Gastrocnemius medialis (tissue), 4 donors: Measurements from ENCODE around the gene UNK. TPM values are rescaled to one million over a fixed set of nuclear protein-coding genes. Genes with fewer than 3 reads are reported as not detected.
A peak's percentile ranks its signal among the peaks of the same experiment; 100 is the strongest.

Experiments
- ATAC-seq, 2 donors: fragments of 150-250 bp; one replicate each; pipeline ENCODE4 v1.9.1; 2016
- DNase-seq, 2 donors: peaks; one replicate each; pipeline ENCODE4 v3.0.0-alpha.2; 2019
- H3K27ac ChIP-seq, 4 donors: fragments of 200-600 bp; sonication (generic); 1 replicate in 1 of 4; 2 replicates in 3 of 4; pipeline ENCODE4 v1.5.1; 2016 to 2018; ENCODE audit warnings: mild to moderate bottlenecking in 2 of 4, moderate library complexity in 1 of 4
- H3K27me3 ChIP-seq, 3 donors: fragments of 200-600 bp; sonication (generic) in 2 of 3; 1 replicate in 1 of 3; 2 replicates in 2 of 3; pipeline versions ENCODE4 v1.5.1 to v1.6.0; 2016 to 2019; ENCODE audit warnings: mild to moderate bottlenecking in 1 of 3, moderate library complexity in 1 of 3
- H3K36me3 ChIP-seq, 2 donors: fragments of 200-600 bp; sonication (generic) in 1 of 2; one replicate each; pipeline ENCODE4 v1.5.1; 2017 to 2018
- H3K4me1 ChIP-seq, 2 donors: fragments of 200-600 bp; sonication (generic) in 1 of 2; one replicate each; pipeline ENCODE4 v1.5.1; 2016 to 2017; ENCODE audit warnings: mild to moderate bottlenecking in 2 of 2
- H3K4me3 ChIP-seq, 4 donors: fragments of 200-600 bp; sonication (generic) in 3 of 4; 1 replicate in 1 of 4; 2 replicates in 3 of 4; pipeline ENCODE4 v1.5.1; 2016 to 2019; ENCODE audit warnings: mild to moderate bottlenecking in 2 of 4
- H3K9me3 ChIP-seq, 3 donors: fragments of 200-600 bp; sonication (generic) in 2 of 3; 1 replicate in 1 of 3; 2 replicates in 2 of 3; pipeline ENCODE4 v1.5.1; 2016 to 2019
- POLR2A ChIP-seq, 2 donors: fragments of 450-650 bp; IDR thresholded peaks; one replicate each; pipeline ENCODE4 v1.6.1; 2017; ENCODE audit warnings: antibody characterized with exemption in 2 of 2, mild to moderate bottlenecking in 2 of 2, moderate library complexity in 2 of 2
- in situ Hi-C, 4 donors: fragments of 200-750 bp; cut with MboI; loops; one replicate each; pipeline versions ENCODE4 v1.15.0 to v1.8.0; 2017; ENCODE audit warnings: low sequenced_read_pairs in 4 of 4
- intact Hi-C: fragments of 100-400 bp; cut with DNase I; formaldehyde crosslinking; loops from one replicate; pipeline ENCODE4 v1.15.1; 2023; ENCODE audit warnings: low total_unique reads
- total RNA-seq, 4 donors: library from RNA; depleted of rRNA; stranded (reverse); fragments of >200 nt; gene quantifications; one replicate each; pipeline versions ENCODE4 v1.1.0 to v1.2.3, GENCODE V29; 2016
- TF ChIP-seq, protein P1 (sequence below), 5 experiments: fragments of 450-650 bp in 3 of 5; fragments of 200-600 bp in 2 of 5; sonication (generic) in 2 of 5; IDR thresholded peaks in 4 of 5; conservative IDR thresholded peaks in 1 of 5; 1 replicate in 4 of 5; 2 replicates in 1 of 5; pipeline ENCODE4 v1.5.1; 2016 to 2019; ENCODE audit warnings: antibody characterized with exemption in 5 of 5, mild to moderate bottlenecking in 3 of 5, moderate library complexity in 3 of 5

UNK gene
- total RNA-seq, 4 donors from 2014 or later: 10.4 to 19.2 (median 13.1) TPM

DNA sequence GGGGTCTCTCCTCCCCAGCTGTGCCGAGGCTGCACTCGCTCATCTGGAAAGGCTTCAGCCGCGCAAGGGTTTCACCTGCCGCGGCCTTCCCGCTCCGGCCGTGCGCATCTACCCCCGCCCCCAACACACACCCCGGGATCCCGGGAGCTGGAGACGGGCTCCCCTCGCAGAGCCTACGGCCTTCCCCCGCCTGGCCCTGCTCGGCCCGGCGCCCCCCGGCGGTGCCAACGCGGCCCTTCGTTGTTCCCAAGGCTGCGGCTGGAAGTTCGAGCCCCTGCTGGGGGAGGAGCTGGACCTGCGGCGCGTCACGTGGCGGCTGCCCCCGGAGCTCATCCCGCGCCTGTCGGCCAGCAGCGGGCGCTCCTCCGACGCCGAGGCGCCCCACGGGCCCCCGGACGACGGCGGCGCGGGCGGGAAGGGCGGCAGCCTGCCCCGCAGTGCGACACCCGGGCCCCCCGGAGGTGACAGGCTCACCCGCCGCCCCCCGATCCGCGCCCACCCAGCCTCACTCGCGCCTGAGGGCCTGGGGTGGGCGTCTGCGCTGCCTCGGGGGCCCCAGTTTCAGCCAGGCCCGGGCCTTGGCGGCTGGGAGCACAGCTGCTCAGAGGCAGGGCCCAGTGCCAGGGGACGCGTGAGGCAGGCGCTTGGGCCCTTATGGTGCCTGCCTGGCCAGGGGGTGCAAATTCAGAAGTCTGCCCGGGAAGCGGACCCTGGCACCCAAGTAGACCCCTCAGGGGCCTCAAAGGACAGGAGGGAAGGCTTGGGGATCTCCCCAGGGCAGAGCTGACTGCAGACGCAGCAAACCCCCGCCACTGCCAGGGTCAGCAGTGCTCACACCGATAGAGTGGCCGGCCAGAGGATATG, 30.9 kb upstream of the UNK start:
- DNase-seq (peak in 1 of 2 donors; percentile 48), ATAC-seq (peak; percentile 64 to 76)
- no peaks in the 10 kb centered on the region for H3K36me3 ChIP-seq
- no peaks in the 10 kb centered on the region for H3K27me3 ChIP-seq
- intact Hi-C loops (no loop called here), in situ Hi-C loops (loop anchor here in 2 of 4 donors (5.0 to 25.0 kb wide), 2 partner anchors 81 to 134 kb away; partner anchors contain the start of genes TRIM47 (in 1 of the 2) and TRIM65 (in 1 of the 2))
- H3K9me3 ChIP-seq: no peaks in the 10 kb centered on the region
- peak overlapping the region in 1 of 4 donors; percentile 12 for H3K27ac ChIP-seq
- peak overlapping the region; percentile 56 to 71 (median 57) for H3K4me3 ChIP-seq
- TF ChIP-seq, protein P1, sequence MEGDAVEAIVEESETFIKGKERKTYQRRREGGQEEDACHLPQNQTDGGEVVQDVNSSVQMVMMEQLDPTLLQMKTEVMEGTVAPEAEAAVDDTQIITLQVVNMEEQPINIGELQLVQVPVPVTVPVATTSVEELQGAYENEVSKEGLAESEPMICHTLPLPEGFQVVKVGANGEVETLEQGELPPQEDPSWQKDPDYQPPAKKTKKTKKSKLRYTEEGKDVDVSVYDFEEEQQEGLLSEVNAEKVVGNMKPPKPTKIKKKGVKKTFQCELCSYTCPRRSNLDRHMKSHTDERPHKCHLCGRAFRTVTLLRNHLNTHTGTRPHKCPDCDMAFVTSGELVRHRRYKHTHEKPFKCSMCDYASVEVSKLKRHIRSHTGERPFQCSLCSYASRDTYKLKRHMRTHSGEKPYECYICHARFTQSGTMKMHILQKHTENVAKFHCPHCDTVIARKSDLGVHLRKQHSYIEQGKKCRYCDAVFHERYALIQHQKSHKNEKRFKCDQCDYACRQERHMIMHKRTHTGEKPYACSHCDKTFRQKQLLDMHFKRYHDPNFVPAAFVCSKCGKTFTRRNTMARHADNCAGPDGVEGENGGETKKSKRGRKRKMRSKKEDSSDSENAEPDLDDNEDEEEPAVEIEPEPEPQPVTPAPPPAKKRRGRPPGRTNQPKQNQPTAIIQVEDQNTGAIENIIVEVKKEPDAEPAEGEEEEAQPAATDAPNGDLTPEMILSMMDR (IDR thresholded peaks at IDR 0.05 in 4 of 5, conservative IDR thresholded peaks at IDR 0.05 in 1 of 5): peak; percentile 22 to 72 (median 55)
- no peak for TF ChIP-seq POLR2A (IDR thresholded peaks at IDR 0.05)
- peaks cover 13 to 15% of the 10 kb centered on the region in 2 donors for H3K4me1 ChIP-seq

DNA sequence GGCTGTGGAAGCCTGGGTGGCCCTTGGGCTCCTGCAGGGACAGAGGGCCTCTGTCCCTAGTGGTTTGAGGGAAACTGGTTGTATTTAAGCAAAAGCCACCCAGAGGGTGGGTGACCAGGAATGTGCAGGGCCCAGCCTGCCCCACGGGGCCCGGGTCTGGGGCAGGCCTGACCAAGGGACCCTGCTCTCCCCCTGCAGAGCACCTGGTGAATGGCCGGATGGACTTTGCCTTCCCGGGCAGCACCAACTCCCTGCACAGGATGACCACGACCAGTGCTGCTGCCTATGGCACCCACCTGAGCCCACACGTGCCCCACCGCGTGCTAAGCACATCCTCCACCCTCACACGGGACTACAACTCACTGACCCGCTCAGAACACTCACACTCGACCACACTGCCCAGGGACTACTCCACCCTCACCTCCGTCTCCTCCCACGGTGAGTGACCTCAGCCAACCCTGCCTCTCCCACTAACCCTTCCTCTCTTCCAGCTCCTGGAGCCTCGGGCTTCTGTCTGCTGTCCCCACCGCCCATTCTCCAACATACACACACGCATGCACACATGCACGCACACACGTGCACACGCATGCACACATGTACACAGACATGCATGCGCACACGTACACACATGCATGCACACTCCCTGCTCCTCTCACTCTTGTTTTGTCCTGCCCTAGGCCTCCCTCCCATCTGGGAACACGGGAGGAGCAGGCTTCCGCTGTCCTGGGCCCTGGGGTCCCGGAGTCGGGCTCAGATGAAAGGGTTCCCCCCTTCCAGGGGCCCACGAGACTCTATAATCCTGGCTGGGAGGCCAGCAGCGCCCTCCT, 30.0 kb upstream of the UNK start:
- Histone ChIP-seq H3K9me3 (no peaks in the 10 kb centered on the region), H3K27me3 (no peaks in the 10 kb centered on the region), H3K27ac (peak overlapping the region in 1 of 4 donors; percentile 11), H3K4me3 (peak overlapping the region in 1 of 4 donors; percentile 57), H3K4me1 (peaks cover 11 to 14% of the 10 kb centered on the region in 2 donors), H3K36me3 (no peaks in the 10 kb centered on the region)
- intact Hi-C loops (no loop called here), in situ Hi-C loops (loop anchor here in 2 of 4 donors (5.0 to 25.0 kb wide), 2 partner anchors 82 to 133 kb away; partner anchors contain the start of genes TRIM47 (in 1 of the 2) and TRIM65 (in 1 of the 2))
- DNase-seq (no peak), ATAC-seq (no peak)
- TF ChIP-seq POLR2A (IDR thresholded peaks at IDR 0.05): no peak
- TF ChIP-seq, protein P1 (IDR thresholded peaks at IDR 0.05 in 4 of 5, conservative IDR thresholded peaks at IDR 0.05 in 1 of 5): no peak

DNA sequence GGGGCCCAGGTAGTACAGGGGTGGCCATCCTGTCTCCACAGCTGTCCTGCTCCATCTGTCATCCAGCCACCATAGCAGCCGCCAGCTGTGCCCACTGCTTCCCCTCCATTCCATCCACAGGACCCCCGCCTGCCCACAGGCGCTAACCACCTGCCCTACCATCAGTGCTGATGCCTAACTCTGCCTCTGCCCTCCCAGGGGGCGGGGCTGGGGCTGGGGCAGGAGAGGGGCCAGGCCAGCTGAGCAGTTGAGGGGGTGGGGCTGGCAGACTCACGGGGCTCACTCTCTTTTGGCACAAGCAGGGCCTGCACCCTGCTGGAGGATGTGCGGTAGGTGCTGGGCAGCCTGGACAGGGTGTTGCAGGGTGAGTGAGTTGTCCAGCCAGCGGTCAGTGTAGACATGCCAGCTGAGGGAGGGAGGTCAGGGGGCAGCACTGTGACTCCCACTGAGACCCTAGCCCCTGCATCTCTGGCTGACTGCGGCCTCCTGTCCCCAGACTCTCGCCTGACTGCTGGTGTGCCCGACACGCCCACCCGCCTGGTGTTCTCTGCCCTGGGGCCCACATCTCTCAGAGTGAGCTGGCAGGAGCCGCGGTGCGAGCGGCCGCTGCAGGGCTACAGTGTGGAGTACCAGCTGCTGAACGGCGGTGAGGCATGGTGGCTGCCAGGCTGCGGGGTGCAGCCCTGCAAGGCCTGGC, 29.3 kb upstream of the UNK start:
- Histone ChIP-seq H3K4me1 (peaks cover 6 to 9% of the 10 kb centered on the region in 2 donors), H3K4me3 (no peak overlapping the region), H3K36me3 (no peaks in the 10 kb centered on the region), H3K9me3 (no peaks in the 10 kb centered on the region), H3K27ac (no peak overlapping the region), H3K27me3 (no peaks in the 10 kb centered on the region)
- no peak for DNase-seq
- ATAC-seq: no peak
- intact Hi-C loops (no loop called here), in situ Hi-C loops (loop anchor here in 1 of 4 donors (25.0 kb wide), 1 partner anchor 132 kb away; the partner anchor contains the start of genes TRIM47 and TRIM65)
- TF ChIP-seq, protein P1 (IDR thresholded peaks at IDR 0.05 in 4 of 5, conservative IDR thresholded peaks at IDR 0.05 in 1 of 5): no peak
- no peak for TF ChIP-seq POLR2A (IDR thresholded peaks at IDR 0.05)

DNA sequence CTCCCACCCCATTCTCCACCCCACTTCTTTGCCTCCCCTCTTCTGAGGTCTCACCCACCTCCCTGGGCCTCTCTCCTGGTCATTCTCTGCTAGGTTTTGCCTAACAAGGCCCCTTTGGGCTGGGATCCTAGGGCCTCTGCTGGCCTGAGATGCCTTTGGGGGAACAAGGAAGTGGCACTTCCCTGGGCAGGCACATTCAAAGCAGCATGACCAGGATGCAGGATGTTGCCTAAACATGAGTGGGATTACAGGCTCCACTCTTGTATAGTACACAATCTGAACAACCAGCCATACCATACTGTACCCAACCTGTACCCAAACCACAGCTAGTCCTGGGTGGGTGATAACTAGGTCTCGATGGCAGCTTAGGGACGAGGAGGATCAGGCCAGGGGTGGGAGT, 28.6 kb upstream of the UNK start:
- ATAC-seq: no peak
- peaks cover 6 to 9% of the 10 kb centered on the region in 2 donors for H3K4me1 ChIP-seq
- no peak overlapping the region for H3K27ac ChIP-seq
- H3K36me3 ChIP-seq: no peaks in the 10 kb centered on the region
- H3K4me3 ChIP-seq: no peak overlapping the region
- DNase-seq: no peak
- H3K9me3 ChIP-seq: no peaks in the 10 kb centered on the region
- intact Hi-C loops (no loop called here), in situ Hi-C loops (loop anchor here in 1 of 4 donors (25.0 kb wide), 1 partner anchor 131 kb away; the partner anchor contains the start of genes TRIM47 and TRIM65)
- TF ChIP-seq, protein P1 (IDR thresholded peaks at IDR 0.05 in 4 of 5, conservative IDR thresholded peaks at IDR 0.05 in 1 of 5): no peak
- no peak for TF ChIP-seq POLR2A (IDR thresholded peaks at IDR 0.05)
- no peaks in the 10 kb centered on the region for H3K27me3 ChIP-seq
